ENCODE data around the gene CNTRL.

CNTRL gene

DNA sequence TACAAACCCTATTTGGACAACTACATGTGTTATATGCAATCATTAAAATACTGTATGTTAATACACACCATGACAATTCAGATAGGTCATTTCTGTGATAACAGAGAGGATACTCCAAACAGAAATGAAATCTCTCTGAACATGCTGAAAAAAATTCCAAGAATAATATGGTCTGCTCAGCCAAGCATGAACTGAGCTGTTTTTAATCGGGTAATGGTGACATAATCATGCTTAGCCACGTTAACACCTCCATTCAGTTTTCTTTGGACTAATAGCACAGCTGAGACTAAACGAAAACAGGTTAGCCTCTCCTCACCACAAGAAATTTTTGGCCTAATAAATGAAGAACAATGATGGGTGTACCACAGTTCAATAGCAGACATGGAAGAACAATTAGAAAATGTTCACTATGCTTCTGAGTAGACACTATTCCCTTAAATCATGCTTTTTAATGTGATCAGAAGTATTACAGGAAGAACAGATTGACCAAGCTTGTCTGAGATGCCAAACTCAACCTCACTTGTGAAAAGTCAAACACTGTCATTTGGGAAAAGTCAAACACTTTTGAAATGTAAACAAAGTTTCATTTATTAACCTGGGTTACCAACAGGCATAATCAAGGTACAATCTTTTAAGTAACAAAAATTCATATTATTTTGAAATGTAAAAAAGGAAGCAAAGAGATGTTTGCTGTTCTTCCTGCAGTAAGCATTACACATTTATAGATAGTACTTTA is 107.5 kb downstream of the CNTRL start:
- no peak for DNase-seq

DNA sequence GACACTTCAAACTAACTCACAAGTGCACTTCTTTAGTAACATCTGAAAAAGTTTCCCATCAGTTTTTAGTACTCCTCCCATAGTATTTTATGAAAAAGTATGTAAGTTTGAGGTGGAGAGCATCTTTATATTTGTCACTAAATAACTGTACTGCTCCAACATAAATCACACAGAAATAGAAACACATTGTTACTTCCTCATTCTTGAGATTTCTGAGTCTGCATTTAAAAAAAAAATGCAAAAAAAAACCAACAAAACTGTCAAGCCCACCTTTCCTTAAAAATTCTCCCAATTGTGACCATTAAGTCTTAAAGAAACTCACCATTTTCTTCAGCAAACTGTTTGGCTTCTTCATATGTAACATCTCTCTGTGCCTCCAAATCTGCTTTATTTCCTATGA is 108.2 kb downstream of the CNTRL start:
- no peak for DNase-seq

DNA sequence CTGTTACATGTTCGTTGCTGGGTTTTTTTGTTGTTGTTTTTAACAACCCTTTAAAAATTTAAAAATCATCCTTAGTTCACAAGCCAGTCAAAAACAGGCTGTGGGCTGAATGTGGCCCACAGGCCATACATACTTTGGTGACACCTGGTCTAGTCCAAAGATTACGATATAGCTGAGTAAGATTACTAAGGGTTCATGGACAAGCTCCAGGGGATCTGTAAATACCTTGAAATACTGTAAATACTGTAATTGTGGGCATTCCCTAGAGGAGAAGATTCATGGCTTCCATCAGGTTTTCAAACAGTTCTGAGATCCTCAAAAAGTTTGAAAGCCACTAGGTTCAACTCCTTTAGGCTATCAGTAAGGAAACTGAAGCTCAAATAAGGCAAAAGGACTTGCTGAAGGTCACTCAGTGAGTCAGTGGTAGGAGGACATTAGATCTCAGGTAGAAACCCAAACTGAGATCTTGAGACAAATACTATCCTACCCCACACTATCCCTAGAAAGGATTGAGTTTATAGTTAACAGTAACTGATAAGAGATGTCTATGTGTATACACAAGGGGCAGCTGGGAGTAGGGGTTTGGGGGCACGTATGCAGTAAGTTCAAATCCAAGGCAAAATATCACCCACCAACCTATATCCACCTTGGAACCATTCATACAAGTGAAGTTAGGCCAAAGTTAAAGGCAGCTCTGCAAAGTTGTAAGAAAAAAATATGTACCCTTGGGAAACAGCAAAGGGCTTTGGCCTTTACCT is 109.1 kb downstream of the CNTRL start:
- no peak for DNase-seq

DNA sequence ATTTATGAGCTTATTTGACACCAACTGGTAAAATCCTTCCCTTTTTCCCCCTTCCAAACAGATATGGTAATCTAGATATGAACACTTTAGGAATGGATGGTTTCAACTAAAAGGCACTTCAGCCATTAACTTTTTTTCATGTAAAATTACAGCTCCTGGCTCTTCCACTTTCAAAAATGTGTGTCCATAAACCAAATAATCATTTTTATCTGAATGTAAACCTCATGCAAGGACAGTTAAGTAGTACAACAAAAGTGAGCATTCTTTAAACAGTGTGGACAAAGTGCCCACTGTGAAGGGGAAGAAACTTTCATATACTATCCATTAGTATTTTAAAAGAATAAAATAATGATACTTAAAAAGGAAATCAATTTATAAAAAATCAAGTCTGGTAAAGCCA is 109.7 kb downstream of the CNTRL start:
- DNase-seq: no peak

DNA sequence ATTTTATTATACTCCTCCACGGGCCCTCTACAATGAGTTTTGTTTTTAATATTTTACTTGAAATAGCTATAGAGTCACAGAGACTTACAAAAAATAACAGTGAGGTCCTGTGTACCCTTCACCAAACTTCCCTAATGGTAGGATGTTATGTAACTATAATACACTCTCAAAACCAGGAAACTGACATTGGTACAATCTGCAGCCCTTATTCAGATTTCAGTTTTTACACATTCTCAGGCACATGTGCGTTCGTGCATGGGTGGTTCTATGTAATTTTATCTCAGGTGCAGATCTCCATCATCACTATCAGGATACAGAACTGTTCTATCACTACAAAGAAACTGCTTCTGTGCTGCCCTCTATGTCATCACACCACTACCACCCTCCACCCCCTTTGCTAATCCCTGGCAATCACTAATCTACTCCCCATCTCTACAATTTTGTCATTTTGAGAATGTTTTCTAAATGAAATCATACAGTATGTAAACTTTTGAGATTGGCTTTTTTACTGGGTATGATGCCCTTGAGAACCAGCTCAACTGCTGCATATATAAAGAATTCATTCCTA is 110.5 kb downstream of the CNTRL start:
- DNase-seq: no peak

DNA sequence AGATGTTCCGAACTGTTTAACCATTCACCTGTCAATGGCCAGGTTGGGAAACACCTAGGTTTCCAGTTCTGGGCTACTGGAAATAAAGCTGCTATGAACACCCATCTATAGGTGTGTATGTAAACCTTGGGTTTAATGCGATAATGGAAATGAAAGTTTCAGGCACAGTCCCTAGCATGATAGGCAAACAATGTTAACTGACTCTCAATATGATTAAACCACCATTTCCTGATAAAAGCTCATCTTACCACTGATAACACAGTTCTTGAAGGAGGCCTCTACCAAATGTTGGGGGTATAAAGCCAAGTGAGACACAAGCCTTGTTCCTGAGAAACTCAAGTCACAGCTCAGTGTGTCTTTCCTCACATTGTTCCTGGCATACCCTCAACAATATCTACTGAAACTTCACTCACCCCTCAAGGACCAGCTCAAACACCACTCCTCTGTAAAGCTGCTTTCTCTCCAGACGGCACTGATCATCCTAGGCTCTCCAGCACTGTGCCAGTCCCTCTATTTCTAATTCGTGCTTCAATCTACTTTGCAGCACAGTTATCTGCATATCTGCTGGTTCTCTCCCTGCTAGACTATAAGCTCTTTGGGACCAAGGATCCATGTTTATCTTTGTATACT is 111.1 kb downstream of the CNTRL start:
- DNase-seq: no peak

DNA sequence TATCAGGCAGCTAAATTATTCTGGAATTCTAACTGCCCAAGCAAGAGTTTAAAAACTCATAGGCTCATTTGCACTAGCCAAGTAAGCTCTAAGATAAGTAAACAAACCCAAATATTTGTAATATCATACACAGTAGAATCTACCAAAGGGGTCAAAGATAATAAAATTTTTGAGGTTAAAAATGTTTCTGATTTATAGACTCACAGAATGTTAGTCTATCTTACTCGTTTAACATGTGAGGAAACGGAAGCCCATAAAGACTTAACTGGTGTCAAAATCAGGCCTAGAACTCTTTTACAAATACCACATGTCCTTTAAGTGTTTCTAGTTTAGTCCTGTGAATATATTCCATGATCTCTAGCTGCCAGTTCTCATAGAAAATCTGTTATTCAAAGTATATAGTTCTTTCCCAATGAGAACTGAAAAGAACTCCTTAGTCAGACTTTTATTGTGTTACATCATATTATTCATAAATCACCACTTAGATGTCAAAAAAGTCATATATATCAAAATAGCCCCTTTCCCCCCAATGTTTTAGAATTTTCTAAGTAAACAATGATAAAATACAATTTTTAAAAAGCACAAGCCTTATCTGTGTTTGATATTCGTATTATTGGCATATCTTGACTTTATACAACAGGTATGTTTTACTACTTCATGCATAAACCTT is 113.0 kb downstream of the CNTRL start:
- DNase-seq: no peak

DNA sequence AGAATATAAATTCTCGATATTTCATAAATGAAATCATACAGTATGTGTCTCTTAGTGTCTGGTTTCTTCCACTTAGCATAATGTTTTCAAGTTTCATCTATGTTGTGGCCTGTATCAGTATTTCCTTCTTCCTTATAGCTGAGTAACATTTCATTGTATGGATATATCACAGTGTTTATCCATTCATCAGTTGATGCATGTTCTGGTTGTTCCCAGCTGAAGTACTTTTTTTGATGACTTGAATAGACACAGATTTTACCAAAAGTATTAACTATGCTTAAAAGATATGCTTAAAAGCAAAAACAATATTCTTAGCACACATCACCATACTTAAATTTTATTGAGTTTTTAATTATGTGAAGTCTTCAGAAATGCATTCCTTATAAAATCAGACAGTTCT is 114.3 kb downstream of the CNTRL start:
- no peak for DNase-seq

DNA sequence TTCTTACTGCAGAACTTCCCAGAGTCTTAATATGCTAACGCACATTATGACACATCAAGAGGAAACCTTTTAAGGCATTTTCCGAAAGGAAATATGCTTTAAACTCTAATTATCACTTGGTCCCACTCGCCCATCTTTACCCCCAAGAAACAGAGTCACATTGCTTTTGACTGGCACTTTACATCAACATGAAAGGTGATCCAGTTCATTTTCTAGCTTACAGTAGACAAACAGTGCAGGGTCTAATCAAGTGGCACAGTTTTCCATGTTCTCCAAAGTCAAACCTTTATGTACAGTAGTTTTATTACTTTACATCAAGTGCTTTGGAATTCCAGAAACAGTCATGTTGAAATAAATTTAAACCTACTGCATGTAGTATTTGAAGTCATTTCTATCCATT is 114.9 kb downstream of the CNTRL start:
- no peak for DNase-seq

DNA sequence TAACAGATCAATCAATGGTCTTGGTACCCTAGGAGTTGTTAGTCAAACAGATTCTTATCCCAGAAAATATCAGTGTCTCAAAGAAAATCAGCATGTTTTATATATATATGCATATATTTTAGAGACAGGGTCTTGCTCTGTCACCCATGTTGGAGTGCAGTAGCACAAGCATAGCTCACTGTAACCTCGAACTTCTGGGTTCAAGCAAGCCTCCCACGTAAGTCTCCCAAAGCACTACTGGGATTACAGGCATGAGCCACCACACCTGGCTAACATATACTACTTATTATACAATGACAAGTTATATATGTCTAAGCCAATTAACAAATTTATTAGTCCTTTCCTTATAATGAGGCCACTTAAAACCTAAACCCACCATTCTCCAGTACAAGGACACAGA is 116.5 kb downstream of the CNTRL start:
- DNase-seq: no peak

DNA sequence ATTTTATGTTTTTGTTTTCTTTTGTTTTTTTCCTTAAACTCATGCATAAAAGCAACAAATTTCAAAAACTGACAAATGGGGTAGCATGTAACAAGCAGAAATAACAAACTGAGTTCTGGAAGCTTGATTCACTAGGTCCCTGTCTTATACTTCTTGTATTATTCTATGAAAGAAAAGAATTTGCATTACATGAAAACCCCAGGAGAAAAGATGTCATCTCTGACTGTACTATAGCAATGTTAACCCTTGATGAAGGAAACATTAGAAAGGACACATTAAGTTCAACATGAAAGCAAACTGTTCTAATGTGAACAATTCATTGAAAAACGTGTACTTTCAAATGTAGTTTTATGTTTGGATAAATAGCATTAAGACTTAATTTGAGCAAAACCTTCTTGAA is 117.8 kb downstream of the CNTRL start:
- no peak for DNase-seq

DNA sequence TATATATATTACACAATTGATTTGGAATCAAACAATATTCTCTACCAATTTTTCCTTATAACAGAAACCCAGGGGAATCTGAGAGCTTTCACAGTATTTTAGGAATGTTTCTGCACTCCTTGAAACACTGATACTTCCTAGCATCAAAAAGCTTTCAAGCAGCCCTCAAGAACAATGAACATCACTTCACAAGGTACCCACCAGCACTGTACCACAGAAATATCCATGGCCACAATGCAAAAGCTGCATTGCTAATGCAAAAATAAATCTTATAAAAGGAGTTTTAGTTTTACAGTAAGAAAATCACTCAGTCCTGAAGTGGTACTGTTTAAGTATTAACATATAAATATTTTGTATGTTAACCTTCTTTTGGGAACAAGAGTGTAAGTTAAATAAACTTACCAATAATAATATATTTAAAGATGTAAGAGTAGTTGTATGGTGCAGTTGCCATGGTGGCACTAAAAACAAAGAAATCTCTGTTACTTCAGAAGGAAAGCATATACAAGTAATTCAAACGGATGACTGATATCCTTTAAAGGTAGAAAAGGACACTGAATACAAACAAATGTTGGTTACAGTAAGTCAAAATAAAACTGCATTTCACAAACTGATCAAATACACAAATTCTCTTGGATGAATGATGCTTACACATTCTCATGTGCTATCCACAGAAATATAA is 118.3 kb downstream of the CNTRL start:
- DNase-seq: no peak

DNA sequence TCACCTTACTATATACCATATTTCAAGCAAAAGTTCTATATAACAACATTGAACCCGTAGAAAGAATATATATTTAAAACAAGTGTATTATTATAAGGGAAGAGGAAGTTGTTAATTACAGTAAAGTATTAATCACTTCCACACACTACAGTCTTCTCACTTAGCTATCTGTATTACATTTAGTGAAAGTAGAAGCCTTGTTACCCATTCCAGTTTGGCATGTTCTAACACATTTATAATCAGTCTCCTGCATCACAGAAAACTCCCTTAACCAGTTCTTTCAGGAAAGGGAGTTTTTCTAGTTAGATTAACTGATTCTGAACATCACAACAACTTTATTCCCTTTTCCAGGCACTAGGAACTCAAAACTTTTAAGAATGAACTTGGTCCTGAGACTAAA is 120.0 kb downstream of the CNTRL start:
- no peak for DNase-seq

DNA sequence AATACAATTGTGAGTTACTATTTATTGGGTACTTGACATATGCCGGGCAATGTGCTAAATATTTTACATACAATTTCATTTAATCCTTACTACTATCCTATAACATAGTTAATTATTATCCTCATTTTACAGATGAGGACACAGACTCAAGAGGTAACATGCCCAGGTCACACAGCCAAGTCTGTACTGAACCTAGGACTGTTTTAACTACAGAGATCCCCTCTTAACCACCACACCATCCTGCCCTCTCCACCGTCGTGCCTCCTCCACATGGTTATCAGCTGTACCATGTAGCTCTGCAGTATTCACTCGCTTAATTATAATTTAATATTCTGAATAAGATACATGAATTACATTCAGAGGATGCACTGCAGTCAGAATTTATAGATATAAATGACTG is 121.6 kb downstream of the CNTRL start:
- DNase-seq: no peak

DNA sequence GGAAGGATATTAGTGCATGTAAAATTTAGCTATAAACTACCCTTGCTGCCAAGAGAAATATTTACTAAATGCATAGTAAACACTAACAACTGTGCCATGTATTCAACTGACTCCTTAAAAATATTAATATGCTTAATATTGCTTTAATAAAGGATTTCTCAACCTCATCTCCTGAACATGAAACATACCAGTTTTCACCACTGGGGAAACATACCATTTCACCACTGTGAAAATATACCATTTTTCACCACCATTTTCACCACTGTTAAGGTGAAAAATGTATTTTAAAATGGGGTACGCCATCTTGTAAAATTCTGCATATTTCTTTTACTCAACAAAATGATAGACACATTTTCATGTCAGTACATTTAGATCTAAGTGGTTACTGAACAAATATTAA is 122.4 kb downstream of the CNTRL start:
- no peak for DNase-seq

DNA sequence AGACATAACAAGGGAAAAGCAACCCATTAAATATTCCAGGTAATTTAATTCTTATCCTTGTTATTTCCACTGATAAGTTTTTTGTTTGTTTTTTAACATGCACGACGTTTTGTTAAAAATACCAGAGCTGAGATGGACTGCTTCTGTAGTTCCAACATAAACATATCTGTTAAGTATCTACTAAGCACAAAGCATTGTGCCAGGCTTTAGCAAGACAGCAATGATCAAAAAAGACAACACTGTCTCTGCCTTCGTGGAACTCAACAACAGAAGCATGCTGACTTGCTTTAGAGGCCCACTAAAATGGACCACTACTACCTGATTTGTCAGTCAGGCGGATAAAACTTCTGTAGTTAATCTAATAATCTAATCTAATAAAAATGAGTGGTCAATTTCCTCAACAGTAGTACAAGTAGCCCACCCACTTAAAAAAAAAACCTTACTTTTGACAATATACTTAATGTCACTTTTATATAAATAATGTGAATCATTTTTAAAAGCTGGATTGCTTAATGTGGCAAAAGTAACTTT is 123.8 kb downstream of the CNTRL start:
- DNase-seq: no peak

DNA sequence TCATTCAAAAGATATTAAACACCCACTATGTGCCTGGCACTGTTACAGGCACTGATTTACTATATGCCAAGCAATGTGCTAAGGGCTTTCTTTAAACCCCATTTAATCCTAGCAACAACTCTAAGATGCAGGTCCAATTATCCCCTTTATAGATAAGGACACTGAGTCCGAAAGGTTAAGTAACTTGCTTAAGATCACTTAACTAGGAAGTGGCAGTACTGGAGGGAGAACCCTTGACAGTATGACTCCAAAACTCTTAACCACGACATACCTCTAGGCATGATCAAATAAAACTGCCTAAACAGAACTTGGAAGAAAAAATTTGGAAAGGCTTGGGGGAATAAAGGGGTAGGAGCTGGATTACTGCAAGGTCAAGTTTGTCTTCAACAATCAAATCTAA is 125.2 kb downstream of the CNTRL start:
- no peak for DNase-seq

DNA sequence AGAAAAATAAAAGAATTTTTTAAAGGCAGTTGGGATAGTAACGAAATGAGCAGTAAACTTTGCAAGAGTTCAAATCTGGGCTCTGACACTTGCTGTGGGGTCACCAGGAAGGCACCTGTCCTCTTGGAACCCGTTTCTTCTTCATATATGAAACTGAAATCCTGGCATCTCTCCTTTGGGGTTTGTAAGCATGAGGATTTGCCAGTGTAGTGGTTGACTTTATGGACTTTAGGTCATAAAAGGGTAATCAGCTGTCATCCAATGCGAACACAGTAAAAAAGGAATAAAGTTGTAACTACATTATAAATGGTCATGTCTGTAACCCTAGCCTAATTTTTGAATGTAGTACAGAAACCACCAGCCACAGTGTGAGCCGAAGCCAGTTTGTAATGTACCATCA is 125.6 kb downstream of the CNTRL start:
- DNase-seq: no peak

DNA sequence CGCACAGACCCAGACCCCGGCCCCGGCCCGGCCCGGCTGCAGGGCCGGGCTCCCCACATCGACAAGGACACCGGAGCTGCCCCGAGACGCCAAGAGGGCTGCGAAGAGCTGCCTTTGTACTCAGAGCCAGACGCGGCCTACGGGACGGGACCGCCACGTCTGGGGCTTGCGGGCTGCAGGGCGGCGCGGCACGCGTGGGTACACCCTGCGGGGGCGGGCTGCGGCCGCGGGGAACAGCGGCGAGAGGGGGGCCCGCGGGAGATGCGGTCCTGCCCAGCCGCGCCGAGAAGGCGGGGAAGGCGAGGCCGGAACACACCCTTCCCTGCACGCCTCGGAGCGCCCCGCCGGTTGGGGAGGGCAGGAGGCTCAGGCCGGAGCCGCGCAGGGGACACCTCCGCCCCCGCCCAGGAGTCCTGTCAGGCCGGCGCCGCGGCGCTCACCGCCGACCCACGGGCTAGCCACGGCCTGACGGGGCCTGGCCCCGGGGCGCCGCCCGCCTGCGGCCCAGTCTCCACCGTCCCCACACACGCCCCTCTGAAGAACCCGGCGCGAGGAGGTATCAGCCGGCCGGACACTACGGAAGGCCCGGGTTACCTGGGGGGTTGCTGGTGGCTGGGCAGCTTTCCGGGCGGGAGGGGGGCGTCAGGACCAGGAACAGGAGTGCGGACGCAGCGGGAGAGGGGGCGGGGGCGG is 126.4 kb downstream of the CNTRL start:
- no peak for DNase-seq

DNA sequence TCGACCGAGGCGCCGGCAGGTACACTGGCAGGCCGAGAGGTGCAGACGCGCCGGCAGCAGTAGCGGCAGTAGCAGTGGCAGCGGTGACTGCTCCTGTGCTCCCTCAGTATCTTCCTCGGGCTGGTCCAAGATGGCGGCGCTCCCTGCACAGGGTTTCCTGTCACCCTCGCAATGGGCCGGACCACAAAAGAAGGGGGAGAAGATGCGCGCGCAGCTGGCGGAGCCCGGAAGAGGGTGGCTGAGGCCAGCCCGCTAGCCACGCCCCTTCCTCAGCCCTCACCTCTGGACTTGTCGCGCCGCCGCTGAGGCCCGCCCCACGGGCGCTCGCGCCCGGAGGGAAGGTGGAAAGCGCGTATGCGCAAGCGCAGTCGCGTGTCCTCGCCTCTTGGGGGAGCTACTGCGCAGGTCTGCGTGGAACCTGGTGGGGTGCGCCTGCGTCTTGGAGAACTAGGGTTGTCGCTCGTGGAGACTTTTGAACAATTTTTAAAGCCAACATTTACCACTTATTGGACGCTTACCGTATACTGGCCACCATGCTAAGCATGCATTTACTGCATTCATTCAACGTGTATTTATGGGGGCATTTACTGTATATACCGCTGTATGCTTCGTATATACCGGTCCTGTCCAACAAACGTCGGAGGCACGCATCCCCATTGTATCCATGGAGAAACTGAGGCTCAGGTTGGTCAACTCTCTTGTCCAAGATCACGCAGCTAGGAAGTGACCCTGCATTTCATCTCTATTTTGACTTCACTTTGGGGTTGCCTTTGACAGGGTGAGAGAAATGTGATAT is 127.2 kb downstream of the CNTRL start, which contains the start of gene RAB14:
RAB14 (minus strand) TSS at position 132 of the 796 bp plus-strand sequence. CDS start 8,457 bp downstream, outside the sequence.
- DNase-seq: peak; percentile 99

DNA sequence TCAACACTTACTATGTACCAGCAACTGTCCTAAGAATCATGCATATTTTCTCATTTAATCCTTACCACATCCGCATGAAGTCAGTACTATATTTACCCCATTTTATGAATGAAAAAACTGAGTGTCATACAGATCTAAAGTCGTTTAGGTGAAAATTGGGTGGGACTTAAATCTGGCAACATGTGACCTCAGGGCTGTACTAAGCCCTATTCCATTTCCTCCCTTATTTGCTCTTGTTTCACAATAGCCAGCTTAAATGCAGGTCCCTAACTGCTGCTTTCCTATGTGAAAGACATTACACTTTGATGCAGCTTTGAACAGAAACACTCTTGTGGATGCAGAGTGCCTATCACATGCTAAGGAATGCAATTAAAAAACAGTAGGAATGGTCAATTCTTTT is 129.4 kb downstream of the CNTRL start:
- DNase-seq: no peak
